DMS114 treated with DMSO at 0.1 percent for 48 hours (cell line): ENCODE data around the gene PPP1R27.

ENCODE experiments used
- DNase-seq: peaks from one replicate; lab custom pipeline; 2025; ENCODE audit not compliant: unreplicated experiment; lab: John Stamatoyannopoulos, UW

The PPP1R27 gene

GRCh38 chr17:81805707-81806460 is 29.0 kb downstream of the PPP1R27 start:
- DNase-seq: no peak

- no peak for DNase-seq
These were observed 30.1 kb downstream of the PPP1R27 start for GRCh38 chr17:81804559-81805399.

GRCh38 chr17:81803728-81804558 is 30.9 kb downstream of the PPP1R27 start, which contains the start of gene GCGR:
GCGR (plus strand) TSS chr17:81804150; CDS start chr17:81809019, 4,869 bp downstream.
- no peak for DNase-seq

GRCh38 chr17:81802856-81803643 is 31.8 kb downstream of the PPP1R27 start:
- DNase-seq: no peak

- DNase-seq: no peak
These were observed 32.6 kb downstream of the PPP1R27 start for GRCh38 chr17:81802048-81802758.

- DNase-seq: no peak
These were observed 33.5 kb downstream of the PPP1R27 start for GRCh38 chr17:81801327-81801726.

- no peak for DNase-seq
These were observed 40.3 kb downstream of the PPP1R27 start for GRCh38 chr17:81794509-81794908.

- DNase-seq: no peak
These were observed 40.8 kb downstream of the PPP1R27 start for GRCh38 chr17:81794074-81794476.

- no peak for DNase-seq
These were observed 41.9 kb downstream of the PPP1R27 start for GRCh38 chr17:81792675-81793615.
